Inflammatory macrophage (primary cell): ENCODE data around the gene LTBR.
"Not testable (repeated sequence)": the region's sequence is repeated elsewhere in the genome, so short reads cannot be mapped to it uniquely, and the experiment has no call there.

Experiments used
- DNase-seq, 2 donors: peaks; one replicate each; pipeline ENCODE4 v3.0.0-alpha.2; 2020 to 2022
- total RNA-seq, 18 experiments: gene quantifications; one replicate each; lab custom pipeline; 2026; ENCODE audit warnings: mixed read lengths in 6 of 18, inconsistent platforms in 2 of 18; lab: John Stamatoyannopoulos, UW

LTBR gene
- total RNA-seq: 30.6 to 102 (median 61.2) reads per million in 18 experiments

GRCh38 chr12:6383572-6384498, at the start of gene LTBR:
TSS of gene LTBR (plus strand) at chr12:6384162. CDS start at chr12:6384359, 197 bp downstream.
- peak; percentile 96 for DNase-seq

GRCh38 chr12:6334359-6334758, 49.6 kb upstream of the LTBR start:
- no peak for DNase-seq

DNA sequence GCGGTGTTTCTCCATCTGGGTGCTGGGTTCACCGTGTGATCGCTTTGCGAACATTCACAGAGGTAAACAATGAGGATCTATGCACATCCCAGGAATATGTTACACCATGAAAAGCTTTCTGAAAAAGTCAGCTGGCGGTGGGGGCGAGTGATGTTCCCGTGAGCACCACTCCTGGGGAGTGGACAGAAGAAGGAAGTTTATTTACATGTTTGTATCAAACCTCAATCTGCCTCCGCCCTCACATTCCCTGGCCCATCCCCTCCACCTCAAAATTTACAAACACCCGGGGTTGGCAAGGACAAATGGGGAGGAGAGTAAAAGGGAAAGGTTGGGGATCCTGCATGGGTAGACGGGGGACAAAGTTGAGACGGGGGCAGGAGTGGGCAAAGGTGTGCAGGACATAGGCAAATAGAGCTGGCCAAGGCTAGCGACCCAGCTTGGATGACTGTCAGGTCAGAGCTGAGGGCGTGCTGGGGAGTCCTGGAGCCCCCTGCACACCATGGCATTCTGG, 49.0 kb upstream of the LTBR start:
- peak; percentile 29 to 64 for DNase-seq

DNA sequence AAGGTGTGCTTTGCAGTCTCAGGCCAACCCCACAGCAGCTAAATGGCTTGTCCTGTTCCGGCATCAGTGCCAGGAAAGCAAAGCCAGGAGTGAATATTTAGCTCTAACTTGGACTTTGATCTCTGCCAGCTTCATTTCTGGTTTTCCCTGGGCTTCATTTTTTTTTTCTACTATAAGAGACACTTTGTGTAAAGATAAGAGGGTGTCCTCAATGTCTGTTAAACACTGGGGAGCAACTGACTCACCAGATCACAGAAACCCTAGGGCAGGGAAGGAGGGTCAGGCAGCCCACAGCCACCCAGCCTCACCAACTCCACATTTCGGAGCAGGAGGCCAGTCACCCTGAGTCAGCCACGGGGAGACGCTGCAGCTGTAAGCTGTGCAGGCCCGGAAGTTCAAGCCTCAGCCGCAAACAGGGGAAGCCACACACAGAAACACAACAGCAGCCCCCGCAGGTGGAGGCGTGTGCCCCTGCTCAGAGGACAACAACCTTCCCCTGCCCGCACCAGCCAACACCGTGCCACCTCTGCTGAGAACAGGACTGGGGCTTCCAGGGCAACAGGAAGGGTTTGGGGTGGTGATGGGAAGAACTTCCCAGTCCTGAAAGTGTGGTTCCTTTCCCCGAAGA, 48.4 kb upstream of the LTBR start:
- DNase-seq: peak; percentile 79 to 90

DNA sequence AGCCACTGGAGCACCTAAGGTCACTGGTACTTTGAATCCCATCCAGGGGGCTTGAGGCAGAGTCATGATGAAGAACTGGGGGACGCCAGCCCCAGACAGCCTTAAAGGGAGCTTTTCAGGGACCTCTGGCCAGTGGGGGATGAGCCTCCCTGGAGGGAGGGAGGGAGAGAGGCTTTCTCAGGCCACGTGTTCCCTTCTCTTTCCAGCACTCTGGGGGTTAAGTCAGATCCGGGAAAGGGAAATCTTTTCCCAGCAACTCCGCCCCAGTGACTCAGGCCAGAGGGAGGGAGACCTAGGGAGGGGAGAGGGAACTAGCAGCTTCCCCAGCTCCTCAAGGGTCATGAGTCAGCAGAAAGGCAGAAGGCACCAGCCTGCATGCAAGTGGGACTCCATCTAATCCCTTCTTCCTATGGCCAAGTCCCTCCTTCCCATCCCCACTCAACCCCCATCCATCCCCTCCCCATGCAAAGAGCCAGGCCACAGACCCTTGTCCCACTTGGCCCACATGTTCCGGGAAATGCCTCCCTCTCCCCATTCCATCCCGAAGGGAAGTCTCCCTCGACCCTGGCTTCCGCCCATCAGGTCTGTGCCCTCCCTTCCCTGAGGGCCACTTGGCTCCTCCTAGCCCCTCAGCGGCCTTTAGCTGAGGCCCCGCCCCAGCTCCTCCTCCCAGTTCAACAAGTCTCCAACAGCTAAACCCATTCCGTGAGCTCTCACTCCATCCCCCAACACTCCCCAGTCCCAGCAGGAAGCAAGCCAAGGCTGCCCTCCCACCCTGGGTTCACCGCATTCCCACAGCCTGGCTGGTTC, 47.7 kb upstream of the LTBR start:
- peak; percentile 94 to 95 for DNase-seq

DNA sequence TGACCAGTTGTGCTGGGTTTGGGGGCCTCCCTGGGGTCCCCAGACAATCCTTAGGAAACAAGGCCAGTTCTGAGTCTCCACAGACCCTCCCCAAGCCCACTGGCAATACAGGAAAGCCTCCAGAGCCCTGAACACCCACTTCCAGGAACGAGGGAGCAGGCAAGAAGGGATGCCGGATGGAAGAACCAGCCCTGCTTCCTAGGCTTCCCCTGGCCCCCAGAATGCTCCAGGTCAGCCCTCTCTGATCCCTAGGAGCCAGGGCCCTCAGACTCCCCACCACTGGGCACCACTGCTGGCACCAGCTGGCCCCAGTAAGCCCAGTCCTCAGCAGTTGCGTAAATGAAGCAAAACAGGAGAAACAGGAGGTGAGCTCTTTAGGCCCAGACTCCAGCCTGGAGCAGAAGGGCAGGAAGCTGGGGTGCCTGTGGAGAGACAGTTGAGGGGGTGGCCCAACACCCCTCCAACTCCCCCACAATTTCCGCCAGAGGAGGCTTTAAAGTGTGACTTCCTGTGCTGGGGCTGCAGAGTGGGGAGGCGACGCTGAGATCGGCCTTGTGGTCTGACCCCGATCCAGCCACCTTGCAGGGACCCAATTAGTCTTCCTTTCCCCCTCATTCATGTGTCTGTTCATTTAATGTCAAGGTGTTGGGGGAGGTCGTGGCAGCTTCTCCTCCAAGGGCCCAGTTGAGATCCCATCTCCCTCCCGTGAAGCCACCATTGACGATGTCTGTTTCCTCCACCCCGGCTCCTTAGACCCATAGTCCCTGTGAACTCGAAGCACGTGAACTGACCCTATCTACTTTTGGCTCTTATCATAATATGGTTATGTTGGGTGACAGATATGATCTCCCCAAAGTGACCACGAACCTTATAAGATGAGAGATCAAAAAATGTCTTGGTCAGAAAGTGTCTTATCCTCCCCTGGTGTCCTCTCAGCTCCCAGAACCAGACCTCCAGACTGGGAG, 46.8 kb upstream of the LTBR start:
- DNase-seq: no peak

GRCh38 chr12:6337958-6338433, 46.0 kb upstream of the LTBR start:
- no peak for DNase-seq

GRCh38 chr12:6338536-6338935, 45.4 kb upstream of the LTBR start:
- not testable (repeated sequence) for DNase-seq

DNA sequence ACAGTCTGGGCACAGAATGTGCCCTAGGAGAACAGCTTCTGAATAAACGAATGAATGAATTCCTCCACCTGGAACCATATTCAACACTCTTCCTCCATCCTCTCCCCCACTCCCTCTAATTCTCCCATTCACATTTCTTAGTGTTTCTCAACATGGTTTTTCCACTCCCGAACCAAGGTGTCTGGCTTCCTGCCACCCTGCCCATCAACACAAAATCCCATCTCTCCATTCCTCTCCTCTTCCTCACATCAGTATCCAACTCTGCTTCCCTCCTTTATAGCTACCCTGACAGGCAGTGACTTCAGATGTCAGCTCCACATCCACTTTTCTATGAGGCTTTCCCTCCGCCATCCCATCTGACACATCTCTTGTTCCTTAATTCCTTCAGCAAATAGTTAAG, 45.0 kb upstream of the LTBR start:
- DNase-seq: no peak

DNA sequence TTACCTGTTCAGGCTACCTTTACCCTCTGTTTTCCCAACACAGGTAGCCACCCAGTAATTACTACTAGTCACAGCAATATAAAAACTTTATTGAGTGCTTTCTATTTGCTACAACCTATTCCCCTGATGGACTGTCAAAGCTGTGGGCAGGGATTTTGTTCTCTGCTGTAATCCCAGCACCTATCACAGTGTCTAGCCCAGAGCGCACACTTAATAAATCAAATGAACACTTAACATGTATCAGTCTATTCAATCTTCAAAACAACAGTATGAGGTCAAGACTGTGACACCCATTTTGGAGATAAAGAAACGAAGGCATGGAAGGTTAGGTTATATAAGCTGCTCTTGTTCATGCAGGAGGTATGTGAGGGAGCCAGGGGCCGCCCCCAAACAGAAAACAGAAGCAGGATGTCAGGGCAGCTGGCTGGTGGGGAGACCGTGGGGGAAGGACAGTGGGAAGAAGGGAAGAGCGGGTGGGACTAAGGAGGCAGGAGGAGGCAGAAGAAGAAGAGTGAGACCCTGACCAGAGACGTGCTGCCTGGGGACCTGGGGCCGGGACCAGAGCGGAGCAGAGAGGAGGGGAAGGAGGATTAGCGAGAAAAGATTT, 43.8 kb upstream of the LTBR start:
- DNase-seq: no peak

GRCh38 chr12:6340745-6341416, 43.1 kb upstream of the LTBR start:
- DNase-seq: peak; percentile 66

DNA sequence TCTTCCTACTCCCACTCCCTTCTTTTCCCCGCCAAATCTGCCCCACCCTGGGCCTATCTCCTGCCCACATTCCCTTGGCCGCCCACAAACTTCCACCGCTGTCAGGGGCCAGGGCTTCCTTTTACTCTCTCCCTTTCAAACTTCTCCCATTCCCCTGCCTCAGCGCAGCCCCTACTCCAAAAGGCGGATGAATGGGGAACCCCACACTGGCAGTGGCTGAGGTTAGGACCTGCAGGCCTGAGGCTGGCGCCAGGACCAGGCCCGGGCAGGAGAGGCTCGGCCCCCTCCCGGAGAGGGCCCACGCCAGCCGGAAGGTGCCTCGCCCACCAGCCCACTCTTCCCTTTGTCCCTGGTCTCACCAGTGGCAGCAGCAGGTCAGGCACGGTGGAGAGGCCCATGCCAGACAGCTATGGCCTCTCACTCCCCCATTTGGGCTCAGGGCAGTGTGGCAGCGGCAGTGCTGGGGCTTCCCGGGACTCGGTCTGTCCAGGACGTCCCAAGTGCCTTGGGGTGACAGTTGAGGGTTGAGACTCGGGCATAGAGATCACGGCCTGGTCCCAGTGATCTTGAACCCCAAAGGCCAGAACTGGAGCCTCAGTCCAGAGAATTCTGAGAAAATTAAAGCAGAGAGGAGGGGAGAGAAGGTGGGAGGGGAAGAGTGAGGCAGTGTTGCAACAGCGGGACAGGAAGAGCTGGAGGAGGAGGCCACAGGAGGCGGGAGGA, 42.4 kb upstream of the LTBR start, which contains the start of gene TNFRSF1A:
Gene TNFRSF1A (minus strand): TSS at position 660 of the 723 bp plus-strand sequence. CDS start 262 bp downstream, at position 398.
- DNase-seq: peak; percentile 81 to 82

DNA sequence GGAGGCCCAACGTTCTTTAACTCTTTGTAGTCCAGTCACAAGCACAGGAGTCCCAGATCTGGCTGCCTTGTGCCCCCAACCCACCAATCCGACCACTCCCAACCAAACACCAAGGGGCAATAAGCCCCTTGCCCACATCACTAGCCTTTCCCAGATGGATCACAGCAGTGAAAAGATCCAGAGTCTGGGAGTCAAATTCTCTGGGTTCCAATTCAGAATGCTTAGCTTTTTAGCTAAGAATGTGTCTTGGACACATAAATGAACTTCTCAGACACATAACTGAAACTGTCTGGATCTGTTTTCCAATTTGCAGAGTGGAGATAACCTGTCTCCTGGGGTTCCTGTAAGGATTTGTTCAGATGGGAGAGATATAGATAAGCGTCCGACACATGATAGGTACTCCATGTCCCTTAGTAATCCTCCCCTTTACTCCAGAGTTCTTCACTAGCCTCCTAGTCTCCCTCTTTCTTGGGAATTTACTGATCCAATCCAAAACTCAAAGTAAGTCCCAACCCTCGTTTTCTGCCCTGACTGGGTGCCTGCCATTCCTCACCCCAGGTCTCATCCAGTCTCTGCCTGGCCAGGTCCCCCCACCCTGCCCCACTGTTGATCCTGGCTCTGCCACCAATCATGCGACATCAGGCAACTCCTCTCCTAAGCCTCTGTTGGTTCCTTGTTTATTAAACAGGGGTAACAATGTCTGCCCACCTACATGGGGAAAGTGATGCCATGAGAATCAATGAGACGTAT, 41.6 kb upstream of the LTBR start:
- DNase-seq: no peak

DNA sequence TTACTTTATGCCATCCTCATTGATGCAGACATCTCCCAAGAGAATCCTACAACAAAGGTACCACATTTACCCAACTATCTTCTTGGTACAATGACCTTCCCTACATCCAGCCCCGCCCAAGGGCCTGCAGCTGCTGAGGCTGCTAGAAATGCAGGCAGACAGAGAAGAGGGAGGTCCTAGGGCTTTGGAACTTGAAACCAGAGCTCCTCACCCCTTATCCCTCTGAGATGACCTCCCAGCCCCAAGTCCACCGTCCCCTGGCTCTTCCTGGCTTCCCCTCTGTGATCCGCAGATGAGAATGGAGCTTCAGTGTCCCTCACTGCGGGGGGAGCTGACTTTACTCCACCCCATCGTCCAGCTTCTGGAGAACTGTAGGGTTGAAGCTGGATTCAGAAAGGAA, 40.4 kb upstream of the LTBR start:
- DNase-seq: no peak

DNA sequence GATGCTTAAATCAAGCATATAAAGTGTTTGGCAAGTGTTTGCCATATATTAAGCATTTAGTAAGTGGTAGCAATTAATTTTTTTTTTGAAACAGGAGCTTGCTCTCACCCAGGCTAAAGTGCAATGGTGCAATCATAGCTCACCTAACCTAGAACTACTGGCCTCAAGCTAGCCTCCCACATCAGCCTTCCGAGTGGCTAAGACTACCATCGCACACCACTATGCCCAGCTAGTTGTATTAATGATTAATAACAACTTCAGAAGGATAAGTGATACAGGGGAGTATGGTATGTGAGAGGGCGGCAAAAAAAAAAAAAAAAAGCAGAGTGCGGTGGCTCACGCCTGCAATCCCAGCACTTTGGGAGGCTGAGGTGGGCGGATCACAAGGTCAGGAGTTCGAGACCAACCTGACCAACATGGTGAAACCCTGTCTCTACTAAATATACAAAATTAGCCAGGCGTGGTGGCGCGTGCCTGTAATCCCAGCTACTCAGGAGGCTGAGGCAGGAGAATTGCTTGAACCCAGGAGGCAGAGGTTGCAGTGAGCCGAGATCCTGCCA, 39.8 kb upstream of the LTBR start:
- not testable (repeated sequence) for DNase-seq

DNA sequence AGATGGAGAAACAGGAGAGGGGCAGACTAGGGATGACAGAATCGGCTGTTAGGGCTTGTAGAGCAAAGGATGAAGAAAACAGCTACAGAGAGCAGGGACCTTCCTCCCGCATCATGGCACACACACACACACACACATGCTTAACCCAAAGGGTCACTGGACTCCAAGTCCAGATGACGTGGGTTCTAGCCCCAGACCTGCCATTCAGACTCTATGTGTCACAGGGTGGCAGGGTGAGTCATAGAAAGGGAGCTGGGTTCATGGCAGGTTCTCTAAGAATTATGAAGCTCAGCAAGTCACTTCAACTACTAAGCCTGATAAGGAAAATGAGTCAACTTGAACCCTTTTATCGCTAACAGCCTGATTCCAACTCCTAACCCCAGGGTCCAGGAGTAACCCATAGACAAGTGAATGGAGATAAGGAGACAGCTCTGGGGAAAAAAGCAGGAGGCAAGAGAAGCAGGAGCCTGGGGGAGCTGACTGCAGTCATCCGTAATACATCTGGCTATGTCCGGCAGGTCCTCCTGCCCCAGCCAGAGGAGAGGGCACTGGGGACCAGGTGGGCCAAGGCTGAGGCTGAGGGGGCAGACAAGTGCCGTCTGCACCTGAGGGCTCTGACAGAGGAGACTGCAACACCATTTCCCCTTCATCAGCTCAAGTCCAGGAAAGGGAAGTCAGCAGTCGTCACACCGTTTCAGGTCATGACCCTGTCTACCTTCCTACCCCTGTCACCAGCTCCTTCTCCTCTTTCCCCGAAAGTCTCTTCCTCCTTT, 38.5 kb upstream of the LTBR start:
- DNase-seq: peak; percentile 68 to 84

- DNase-seq: no peak
Observed at GRCh38 chr12:6346235-6346832, 37.6 kb upstream of the LTBR start.
